Colon (tissue), 2 donors: Measurements from ENCODE around the gene ASAH2B.

Experiments used
- FAIRE-seq: peaks from 2 replicates; lab custom pipeline; 2012; peaks lifted over from hg19 to GRCh38; lab: Jason Lieb, UNC
- donor health status: control.
- donor health status: control.

ASAH2B gene

GRCh38 chr10:50798297-50798696, 58.6 kb downstream of the ASAH2B start:
- no peak for FAIRE-seq

GRCh38 chr10:50799595-50799994, 59.9 kb downstream of the ASAH2B start:
- FAIRE-seq, result peak; percentile 10

- FAIRE-seq, result no peak
Observed at GRCh38 chr10:50805981-50806622, 66.4 kb downstream of the ASAH2B start.

- no peak for FAIRE-seq
Observed at GRCh38 chr10:50807851-50808776, 68.4 kb downstream of the ASAH2B start.
